Vagina (tissue), 2 donors: ENCODE results near the gene SPOCK2.

ENCODE experiments used
- POLR2AphosphoS5 ChIP-seq, 2 donors: sonication (generic); formaldehyde crosslinking; IDR thresholded peaks; one replicate each; pipeline ENCODE4 v1.9.0; 2017; ENCODE audit warnings: antibody characterized with exemption in 2 of 2, mild to moderate bottlenecking in 2 of 2, low read depth in 1 of 2; ENCODE audit not compliant: insufficient read depth in 1 of 2
- TF ChIP-seq, protein P1 (sequence below), 3 experiments: fragments of 450-650 bp in 2 of 3; fragments of 200-600 bp in 1 of 3; sonication (generic) in 1 of 3; IDR thresholded peaks; one replicate each; pipeline ENCODE4 v1.5.1; 2017 to 2019; ENCODE audit warnings: antibody characterized with exemption in 3 of 3, mild to moderate bottlenecking in 2 of 3, moderate library complexity in 2 of 3

DNA sequence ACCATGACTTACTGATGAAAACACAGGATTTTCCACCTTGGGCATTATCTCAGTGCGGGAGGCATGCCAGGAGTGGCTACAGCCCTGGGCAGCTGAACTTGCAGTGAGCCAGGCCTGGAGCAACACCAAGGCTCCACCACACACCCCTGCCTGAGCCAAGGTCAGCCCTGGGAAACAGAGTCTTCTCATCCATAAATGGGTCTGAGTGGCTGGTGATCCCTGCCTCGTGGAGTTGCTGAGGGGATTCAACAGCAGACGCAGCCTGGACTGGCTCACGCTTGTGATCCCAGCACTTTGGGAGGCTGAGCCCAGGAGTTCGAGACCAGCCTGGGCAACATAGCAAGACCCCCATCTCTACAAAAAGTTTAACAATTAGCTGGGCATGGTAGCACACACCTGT is 32.2 kb downstream of the SPOCK2 start:
- TF ChIP-seq POLR2AphosphoS5 (IDR thresholded peaks at IDR 0.05; ENCODE audit: insufficient read depth in 1 of 2, low read depth in 1 of 2) = no peak
- TF ChIP-seq, protein P1, sequence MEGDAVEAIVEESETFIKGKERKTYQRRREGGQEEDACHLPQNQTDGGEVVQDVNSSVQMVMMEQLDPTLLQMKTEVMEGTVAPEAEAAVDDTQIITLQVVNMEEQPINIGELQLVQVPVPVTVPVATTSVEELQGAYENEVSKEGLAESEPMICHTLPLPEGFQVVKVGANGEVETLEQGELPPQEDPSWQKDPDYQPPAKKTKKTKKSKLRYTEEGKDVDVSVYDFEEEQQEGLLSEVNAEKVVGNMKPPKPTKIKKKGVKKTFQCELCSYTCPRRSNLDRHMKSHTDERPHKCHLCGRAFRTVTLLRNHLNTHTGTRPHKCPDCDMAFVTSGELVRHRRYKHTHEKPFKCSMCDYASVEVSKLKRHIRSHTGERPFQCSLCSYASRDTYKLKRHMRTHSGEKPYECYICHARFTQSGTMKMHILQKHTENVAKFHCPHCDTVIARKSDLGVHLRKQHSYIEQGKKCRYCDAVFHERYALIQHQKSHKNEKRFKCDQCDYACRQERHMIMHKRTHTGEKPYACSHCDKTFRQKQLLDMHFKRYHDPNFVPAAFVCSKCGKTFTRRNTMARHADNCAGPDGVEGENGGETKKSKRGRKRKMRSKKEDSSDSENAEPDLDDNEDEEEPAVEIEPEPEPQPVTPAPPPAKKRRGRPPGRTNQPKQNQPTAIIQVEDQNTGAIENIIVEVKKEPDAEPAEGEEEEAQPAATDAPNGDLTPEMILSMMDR (IDR thresholded peaks at IDR 0.05) = no peak
